Mucosa of descending colon (tissue), 3 donors: Measurements from ENCODE around the gene HS3ST4. TPM values are rescaled to one million over a fixed set of nuclear protein-coding genes. Genes with fewer than 3 reads are reported as not detected.

Experiments used
- ATAC-seq: fragments of 200-7000 bp; cut with Tn5 transposase; one replicate; pipeline ENCODE4 v1.9.1; 2020; ENCODE audit warnings: mild to moderate bottlenecking, moderate library complexity
- DNase-seq, 3 donors: peaks; one replicate each; pipeline ENCODE4 v3.0.0-alpha.2; 2020
- H3K36me3 ChIP-seq: fragments of 200-600 bp; one replicate; pipeline ENCODE4 v1.8.0; 2021; ENCODE audit warnings: low read depth, mild to moderate bottlenecking
- H3K4me1 ChIP-seq: fragments of 200-600 bp; one replicate; pipeline ENCODE4 v1.8.0; 2021; ENCODE audit warnings: low read depth, mild to moderate bottlenecking
- H3K4me3 ChIP-seq: fragments of 200-600 bp; one replicate; pipeline ENCODE4 v1.8.0; 2021; ENCODE audit warnings: mild to moderate bottlenecking
- H3K9me3 ChIP-seq: fragments of 200-600 bp; one replicate; pipeline ENCODE4 v1.8.0; 2021; ENCODE audit warnings: mild to moderate bottlenecking
- CTCF ChIP-seq: fragments of 200-600 bp; IDR thresholded peaks from one replicate; pipeline ENCODE4 v1.8.0; 2022; ENCODE audit warnings: antibody characterized with exemption, mild to moderate bottlenecking
- intact Hi-C, 2 donors: fragments of 100-400 bp; cut with DNase I in 1 of 2; cut with micrococcal nuclease in 1 of 2; formaldehyde crosslinking; loops; one replicate each; pipeline versions ENCODE4 v1.11.0 to v1.11.1; 2022; cut with DNase I, micrococcal nuclease
- microRNA-seq: library from miRNA; unstranded; fragments of <30 nt; microRNA quantifications from one replicate; pipeline ENCODE4, GENCODE V29; 2019
- total RNA-seq, 3 donors: library from RNA; stranded (reverse); fragmentation: NEBNext Ultra II Directional in 2 of 3; extraction: Animal tissue kit (Norgen Biotek cat#: 25700) in 2 of 3; gene quantifications; one replicate each; pipeline versions ENCODE4 v1.2.1 to v1.2.4, GENCODE V29; 2021 to 2023
- donor health status: DM: no; HTN: no; CAD: no; lungs with moderate emphysema.
- donor health status: DM: no; HTN: no; CAD: no.
- donor health status: DM: no; HTN: yes; CAD: no.

The HS3ST4 gene
- total RNA-seq, 3 donors from 2014 or later: 0.41 TPM; not detected in 2

- H3K4me3 ChIP-seq: no peak overlapping the region
- intact Hi-C loops: no loop called here
- H3K4me1 ChIP-seq: no peaks in the 10 kb centered on the region
- no peaks in the 10 kb centered on the region for H3K36me3 ChIP-seq
- no peaks in the 10 kb centered on the region for H3K9me3 ChIP-seq
- ATAC-seq (no peak), DNase-seq (no peak)
- TF ChIP-seq CTCF: no peak
Observed at GRCh38 chr16:26175944-26176343, 484.2 kb downstream of the HS3ST4 start.

GRCh38 chr16:26177438-26177837 lies 485.7 kb downstream of the HS3ST4 start:
- DNase-seq (no peak), ATAC-seq (no peak)
- intact Hi-C loops: no loop called here
- Histone ChIP-seq H3K4me1 (no peaks in the 10 kb centered on the region), H3K36me3 (no peaks in the 10 kb centered on the region), H3K4me3 (no peak overlapping the region), H3K9me3 (no peaks in the 10 kb centered on the region)
- no peak for TF ChIP-seq CTCF

GRCh38 chr16:26178298-26178697 lies 486.5 kb downstream of the HS3ST4 start:
- no peak for TF ChIP-seq CTCF
- H3K4me1 ChIP-seq: no peaks in the 10 kb centered on the region
- DNase-seq (no peak), ATAC-seq (no peak)
- no peaks in the 10 kb centered on the region for H3K9me3 ChIP-seq
- no peaks in the 10 kb centered on the region for H3K36me3 ChIP-seq
- H3K4me3 ChIP-seq: no peak overlapping the region
- intact Hi-C loops: no loop called here

- ATAC-seq (no peak), DNase-seq (no peak)
- no peak for TF ChIP-seq CTCF
- Histone ChIP-seq H3K4me1 (no peaks in the 10 kb centered on the region), H3K36me3 (no peaks in the 10 kb centered on the region), H3K9me3 (no peaks in the 10 kb centered on the region), H3K4me3 (no peak overlapping the region)
- intact Hi-C loops: no loop called here
Observed at GRCh38 chr16:26186091-26186615, 494.4 kb downstream of the HS3ST4 start.

Small RNAs within 50 kb of the gene (microRNA-seq; reads per million reads assigned to microRNA genes)
- gene MIR548W: not detected
